Fibroblast of villous mesenchyme (primary cell): ENCODE measurements around the gene MIF4GD. TPM values are rescaled to one million over a fixed set of nuclear protein-coding genes. Genes with fewer than 3 reads are reported as not detected.

Experiments
- DNase-seq: peaks from one replicate; pipeline ENCODE4 v3.0.0-alpha.2; 2010; ENCODE audit warnings: low read depth
- H3K4me3 ChIP-seq: 2 replicates; pipeline ENCODE4 v1.5.1; 2011; ENCODE audit warnings: low read depth, mild to moderate bottlenecking, low read length
- CTCF ChIP-seq: IDR thresholded peaks from 2 replicates; pipeline ENCODE4 v1.5.1; 2012; ENCODE audit warnings: low read depth, mild to moderate bottlenecking, low read length; ENCODE audit not compliant: insufficient read depth
- total RNA-seq: library from RNA; depleted of rRNA; stranded (reverse); fragments of >200 nt; gene quantifications from 2 replicates; pipeline ENCODE4 v1.2.3, GENCODE V29; 2012

MIF4GD gene
- total RNA-seq, 1 donor, result 6.0 TPM

GRCh38 chr17:75231071-75231470 lies 40.0 kb downstream of the MIF4GD start:
- TF ChIP-seq CTCF, result no peak
- no peak for DNase-seq

GRCh38 chr17:75228847-75229246 lies 42.2 kb downstream of the MIF4GD start:
- DNase-seq, result no peak
- TF ChIP-seq CTCF, result no peak
- H3K4me3 ChIP-seq, result no peak overlapping the region

More at GRCh38 chr17:75231071-75231470, 40.0 kb downstream of the MIF4GD start:
- H3K4me3 ChIP-seq, result no peak overlapping the region

GRCh38 chr17:75228305-75228704 lies 42.7 kb downstream of the MIF4GD start:
- no peak overlapping the region for H3K4me3 ChIP-seq
- DNase-seq, result peak; percentile 22
- TF ChIP-seq CTCF, result no peak

- TF ChIP-seq CTCF, result no peak
- no peak overlapping the region for H3K4me3 ChIP-seq
Observed at GRCh38 chr17:75227729-75228128, 43.3 kb downstream of the MIF4GD start.

GRCh38 chr17:75225016-75225415 lies 46.0 kb downstream of the MIF4GD start:
- no peak overlapping the region for H3K4me3 ChIP-seq
- DNase-seq, result no peak
- no peak for TF ChIP-seq CTCF

More at GRCh38 chr17:75227729-75228128, 43.3 kb downstream of the MIF4GD start:
- DNase-seq, result no peak

- no peak overlapping the region for H3K4me3 ChIP-seq
- DNase-seq, result no peak
- TF ChIP-seq CTCF, result no peak
Observed at GRCh38 chr17:75219815-75220214, 51.2 kb downstream of the MIF4GD start.

GRCh38 chr17:75218131-75218530 lies 52.9 kb downstream of the MIF4GD start:
- no peak for TF ChIP-seq CTCF
- no peak for DNase-seq
- no peak overlapping the region for H3K4me3 ChIP-seq
